HEK293T (cell line): ENCODE results near the gene ADISSP.
A peak's percentile ranks its signal among the peaks of the same experiment; 100 is the strongest.

ENCODE experiments used
- CTCF ChIA-PET: fragments of 350-600 bp; formaldehyde crosslinking; extraction: SDS; loops from one replicate; lab custom pipeline; 2021; ENCODE audit warnings: antibody characterized with exemption, inconsistent platforms; lab: Yijun Ruan, JAX
- POLR2A ChIA-PET: fragments of 350-600 bp; formaldehyde crosslinking; extraction: SDS; loops from one replicate; lab custom pipeline; 2020; ENCODE audit warnings: antibody characterized with exemption, inconsistent platforms; lab: Yijun Ruan, JAX
- DNase-seq: peaks from one replicate; pipeline ENCODE4 v3.0.0; 2012; ENCODE audit warnings: mixed read lengths; ENCODE audit errors: extremely low spot score
- ARNT ChIP-seq: fragments of 450-650 bp; IDR thresholded peaks from 2 replicates; pipeline ENCODE4 v1.6.1; 2017; ENCODE audit warnings: mild to moderate bottlenecking
- BHLHE40 ChIP-seq: fragments of 450-650 bp; IDR thresholded peaks from 2 replicates; pipeline ENCODE4 v1.6.1; 2016; ENCODE audit warnings: mild to moderate bottlenecking, moderate library complexity, borderline replicate concordance
- CTBP1 ChIP-seq: fragments of 450-650 bp; IDR thresholded peaks from 2 replicates; pipeline ENCODE4 v1.6.1; 2016; ENCODE audit warnings: borderline replicate concordance
- ELF4 ChIP-seq: fragments of 450-650 bp; IDR thresholded peaks from 2 replicates; pipeline ENCODE4 v1.6.1; 2017; ENCODE audit warnings: antibody characterized with exemption
- FOXA1 ChIP-seq: fragments of 450-650 bp; IDR thresholded peaks from 2 replicates; pipeline ENCODE4 v1.6.1; 2016; ENCODE audit warnings: mild to moderate bottlenecking
- FOXK2 ChIP-seq: fragments of 450-650 bp; IDR thresholded peaks from 2 replicates; pipeline ENCODE4 v1.6.1; 2016; ENCODE audit warnings: mild to moderate bottlenecking
- FOXM1 ChIP-seq: fragments of 450-650 bp; IDR thresholded peaks from 2 replicates; pipeline ENCODE4 v1.6.1; 2017; ENCODE audit warnings: mild to moderate bottlenecking, borderline replicate concordance
- HDGF ChIP-seq: fragments of 450-650 bp; IDR thresholded peaks from 2 replicates; pipeline ENCODE4 v1.6.1; 2017; ENCODE audit warnings: antibody characterized with exemption, borderline replicate concordance
- L3MBTL2 ChIP-seq: fragments of 450-650 bp; conservative IDR thresholded peaks from 2 replicates; pipeline ENCODE4 v1.6.1; 2016; ENCODE audit warnings: mild to moderate bottlenecking
- LEF1 ChIP-seq: fragments of 450-650 bp; IDR thresholded peaks from 2 replicates; pipeline ENCODE4 v1.6.1; 2017; ENCODE audit warnings: mild to moderate bottlenecking, borderline replicate concordance
- NFRKB ChIP-seq: fragments of 450-650 bp; IDR thresholded peaks from 2 replicates; pipeline ENCODE4 v1.6.1; 2016; ENCODE audit warnings: mild to moderate bottlenecking, moderate library complexity
- PKNOX1 ChIP-seq: fragments of 450-650 bp; IDR thresholded peaks from 2 replicates; pipeline ENCODE4 v1.6.1; 2016
- SP1 ChIP-seq: fragments of 450-650 bp; IDR thresholded peaks from 2 replicates; pipeline ENCODE4 v1.6.1; 2017
- SUZ12 ChIP-seq: fragments of 450-650 bp; IDR thresholded peaks from 2 replicates; pipeline ENCODE4 v1.6.1; 2016; ENCODE audit warnings: mild to moderate bottlenecking
- TARDBP ChIP-seq: fragments of 450-650 bp; IDR thresholded peaks from 2 replicates; pipeline ENCODE4 v1.6.1; 2016
- ZNF384 ChIP-seq: fragments of 450-650 bp; IDR thresholded peaks from 2 replicates; pipeline ENCODE4 v1.6.1; 2016

Gene ADISSP

GRCh38 chr20:3710703-3711483 lies 56.7 kb downstream of the ADISSP start:
- ChIA-PET CTCF (interaction anchor here (0.7 to 2.6 kb wide), 24 partner anchors 10 to 1859 kb away, joined by 3 to 28 read pairs (median 4); no protein-coding TSS in a partner anchor), POLR2A (interaction anchor here (0.8 to 1.4 kb wide), 4 partner anchors 16 to 57 kb away, joined by 4 to 6 read pairs (median 4); partner anchors contain the start of gene ADISSP)
- peak; percentile 87 for DNase-seq
- TF ChIP-seq LEF1 (no peak), ELF4 (no peak), ZNF384 (no peak), BHLHE40 (no peak), PKNOX1 (no peak), ARNT (no peak), CTBP1 (no peak), FOXM1 (no peak)

GRCh38 chr20:3710011-3710466 lies 57.5 kb downstream of the ADISSP start:
- TF ChIP-seq ELF4 = no peak
- no peak for TF ChIP-seq FOXM1
- no peak for TF ChIP-seq LEF1
- TF ChIP-seq BHLHE40 = no peak
- TF ChIP-seq CTBP1 = no peak
- TF ChIP-seq ARNT = no peak
- no peak for TF ChIP-seq SUZ12
- no peak for TF ChIP-seq ZNF384
- TF ChIP-seq HDGF = no peak
- no peak for TF ChIP-seq SP1
- no peak for TF ChIP-seq L3MBTL2
- no peak for TF ChIP-seq NFRKB
- no peak for TF ChIP-seq FOXA1
- TF ChIP-seq TARDBP = no peak
- no peak for TF ChIP-seq PKNOX1
- no peak for TF ChIP-seq FOXK2
- no peak for DNase-seq
- POLR2A ChIA-PET = interaction anchor here (1.2 to 1.4 kb wide), 2 partner anchors 22 to 35 kb away, joined by 5 to 6 read pairs; no protein-coding TSS in a partner anchor
- CTCF ChIA-PET = interaction anchor here (0.5 to 2.6 kb wide), 13 partner anchors 11 to 237 kb away, joined by 3 to 28 read pairs (median 5); no protein-coding TSS in a partner anchor

GRCh38 chr20:3707508-3707899 lies 60.0 kb downstream of the ADISSP start:
- no peak for TF ChIP-seq NFRKB
- no peak for TF ChIP-seq CTBP1
- no peak for TF ChIP-seq FOXK2
- no peak for TF ChIP-seq TARDBP
- no peak for TF ChIP-seq L3MBTL2
- TF ChIP-seq SUZ12 = no peak
- TF ChIP-seq ELF4 = no peak
- no peak for TF ChIP-seq HDGF
- no peak for TF ChIP-seq SP1
- DNase-seq = no peak
- POLR2A ChIA-PET = interaction anchor here (0.5 to 0.9 kb wide), 2 partner anchors 33 to 544 kb away, joined by 3 to 4 read pairs; no protein-coding TSS in a partner anchor
- CTCF ChIA-PET = interaction anchor here (0.9 to 1.6 kb wide), 3 partner anchors 9 to 144 kb away, joined by 3 to 5 read pairs (median 5); no protein-coding TSS in a partner anchor

GRCh38 chr20:3706774-3707507 lies 60.6 kb downstream of the ADISSP start:
- no peak for DNase-seq
- TF ChIP-seq FOXA1 (no peak), TARDBP (no peak)
- CTCF ChIA-PET = interaction anchor here (0.9 to 1.6 kb wide), 3 partner anchors 9 to 144 kb away, joined by 3 to 5 read pairs (median 5); no protein-coding TSS in a partner anchor
- POLR2A ChIA-PET = interaction anchor here (0.5 to 0.7 kb wide), 2 partner anchors 29 to 543 kb away, joined by 3 to 4 read pairs; no protein-coding TSS in a partner anchor

GRCh38 chr20:3705970-3706739 lies 61.4 kb downstream of the ADISSP start:
- ChIA-PET CTCF (interaction anchor here (1.1 kb wide), 1 partner anchor 154 kb away, joined by 4 read pairs; no protein-coding TSS in a partner anchor), POLR2A (interaction anchor here (0.7 kb wide), 1 partner anchor 28 kb away, joined by 3 read pairs; no protein-coding TSS in a partner anchor)
- no peak for DNase-seq
- no peak for TF ChIP-seq ARNT
- no peak for TF ChIP-seq LEF1
- TF ChIP-seq L3MBTL2 = no peak
- TF ChIP-seq NFRKB = no peak
- no peak for TF ChIP-seq FOXM1
- TF ChIP-seq ZNF384 = no peak
- no peak for TF ChIP-seq CTBP1
- no peak for TF ChIP-seq SUZ12
- TF ChIP-seq FOXK2 = no peak
- TF ChIP-seq FOXA1 = no peak
